Uterus (tissue), 2 donors: ENCODE results near the gene XXYLT1.

Experiments used
- POLR2A ChIP-seq, 2 donors: fragments of 450-650 bp; IDR thresholded peaks; one replicate each; pipeline ENCODE4 v1.6.1; 2016; ENCODE audit warnings: antibody characterized with exemption in 2 of 2, mild to moderate bottlenecking in 1 of 2, moderate library complexity in 1 of 2
- TF ChIP-seq, protein P1 (sequence below), 4 experiments: fragments of 200-600 bp in 2 of 4; fragments of 450-650 bp in 2 of 4; sonication (generic) in 2 of 4; IDR thresholded peaks; one replicate each; pipeline ENCODE4 v1.5.1; 2016 to 2019; ENCODE audit warnings: antibody characterized with exemption in 4 of 4, mild to moderate bottlenecking in 2 of 4, moderate library complexity in 1 of 4

DNA sequence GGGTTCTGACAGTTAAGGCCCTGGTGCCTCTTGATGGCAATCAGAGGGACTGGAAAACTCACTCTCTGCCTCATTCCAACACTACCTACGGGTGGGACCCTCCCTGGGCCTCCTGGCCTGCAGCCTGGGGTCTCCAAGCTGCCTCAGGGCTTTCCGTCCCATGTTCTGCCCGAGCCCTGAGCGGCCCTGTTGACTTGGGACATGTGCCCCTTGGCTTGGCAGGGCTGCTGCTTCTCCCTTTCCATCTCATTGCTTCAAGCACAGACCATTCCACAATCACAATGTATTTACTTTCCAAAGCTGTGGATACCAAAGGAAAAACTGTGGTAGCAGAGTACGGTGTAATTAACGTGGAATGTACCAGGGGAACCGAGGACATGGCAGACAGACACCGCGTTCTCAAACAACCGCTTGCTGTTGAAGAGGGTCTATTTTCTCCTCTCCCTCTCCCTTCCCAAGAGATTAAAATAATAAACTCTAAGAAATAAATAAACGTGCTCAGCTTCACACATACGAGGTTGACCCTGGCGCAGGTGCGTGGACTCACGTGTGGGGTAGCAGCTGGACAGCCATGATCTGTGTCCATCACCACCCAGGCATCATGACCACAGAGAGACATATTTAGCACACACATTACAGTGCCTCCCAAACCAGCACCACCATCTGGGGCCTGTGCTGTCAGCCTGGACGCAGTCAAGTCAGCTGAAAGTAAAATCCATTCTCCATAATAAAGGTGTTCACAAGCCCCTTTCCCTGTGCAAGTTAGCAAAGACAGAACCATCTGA lies 172.0 kb downstream of the XXYLT1 start:
- TF ChIP-seq, protein P1, sequence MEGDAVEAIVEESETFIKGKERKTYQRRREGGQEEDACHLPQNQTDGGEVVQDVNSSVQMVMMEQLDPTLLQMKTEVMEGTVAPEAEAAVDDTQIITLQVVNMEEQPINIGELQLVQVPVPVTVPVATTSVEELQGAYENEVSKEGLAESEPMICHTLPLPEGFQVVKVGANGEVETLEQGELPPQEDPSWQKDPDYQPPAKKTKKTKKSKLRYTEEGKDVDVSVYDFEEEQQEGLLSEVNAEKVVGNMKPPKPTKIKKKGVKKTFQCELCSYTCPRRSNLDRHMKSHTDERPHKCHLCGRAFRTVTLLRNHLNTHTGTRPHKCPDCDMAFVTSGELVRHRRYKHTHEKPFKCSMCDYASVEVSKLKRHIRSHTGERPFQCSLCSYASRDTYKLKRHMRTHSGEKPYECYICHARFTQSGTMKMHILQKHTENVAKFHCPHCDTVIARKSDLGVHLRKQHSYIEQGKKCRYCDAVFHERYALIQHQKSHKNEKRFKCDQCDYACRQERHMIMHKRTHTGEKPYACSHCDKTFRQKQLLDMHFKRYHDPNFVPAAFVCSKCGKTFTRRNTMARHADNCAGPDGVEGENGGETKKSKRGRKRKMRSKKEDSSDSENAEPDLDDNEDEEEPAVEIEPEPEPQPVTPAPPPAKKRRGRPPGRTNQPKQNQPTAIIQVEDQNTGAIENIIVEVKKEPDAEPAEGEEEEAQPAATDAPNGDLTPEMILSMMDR (IDR thresholded peaks at IDR 0.05), result no peak
- no peak for TF ChIP-seq POLR2A (IDR thresholded peaks at IDR 0.05)
